HCT116 (cell line): Measurements from ENCODE around the gene COBL. TPM values are rescaled to one million over a fixed set of nuclear protein-coding genes. Genes with fewer than 3 reads are reported as not detected.

Source experiments
- ATAC-seq: fragments of 200-7000 bp; cut with Tn5 transposase; 2 replicates; pipeline ENCODE4 v1.9.1; 2020; ENCODE audit warnings: mild to moderate bottlenecking, moderate library complexity
- BruUV-seq: library from RNA; stranded (reverse); fragments of 400-500 nt; replicated peaks from 2 replicates; lab custom pipeline; 2021; lab: Mats Ljungman, UMichigan
- CTCF ChIA-PET: fragments of 300-600 bp; sonication (Branson Sonifier 250); formaldehyde crosslinking; loops from one replicate; lab custom pipeline; 2021; ENCODE audit warnings: antibody characterized with exemption; lab: Charles Lee
- POLR2A ChIA-PET: fragments of 300-600, 350-600 bp; sonication (Branson Sonifier 250); formaldehyde crosslinking; loops from one replicate; lab custom pipeline; 2021; ENCODE audit warnings: antibody characterized with exemption; lab: Charles Lee
- RAD21 ChIA-PET, 2 experiments: fragments of 300-600 bp; sonication (Branson Sonifier 250); formaldehyde crosslinking; loops; one replicate each; lab custom pipeline; 2023; ENCODE audit warnings: low total read pairs in 2 of 2; ENCODE audit not compliant: uncharacterized antibody in 2 of 2, unreplicated experiment in 2 of 2, low non-redundant PET in 1 of 2; lab: Charles Lee
- DNase-seq: peaks from one replicate; pipeline ENCODE4 v3.0.0-alpha.2; 2010; ENCODE audit warnings: low read depth, low spot score
- H2AFZ ChIP-seq: fragments of 200-600 bp; shearing (Covaris generic), sonication (generic); 2 replicates; pipeline ENCODE4 v1.6.1; 2017; ENCODE audit warnings: low read depth, mixed run types, mixed read lengths, antibody characterized with exemption, low read length; ENCODE audit not compliant: poor library complexity, severe bottlenecking
- H3K27ac ChIP-seq: 2 replicates; pipeline ENCODE4 v1.5.1; 2012; ENCODE audit warnings: low read depth, low read length
- H3K27me3 ChIP-seq: fragments of 200-600 bp; sonication (generic); 2 replicates; pipeline ENCODE4 v1.6.1; 2016; ENCODE audit warnings: mixed run types, low read length, mixed read lengths; ENCODE audit not compliant: insufficient read depth
- H3K36me3 ChIP-seq, 2 experiments: fragments of 200-500 bp in 1 of 2; fragments of 200-600 bp in 1 of 2; sonication (Bioruptor generic) in 1 of 2; sonication (generic) in 1 of 2; 2 replicates each; pipeline versions ENCODE4 v1.5.1 to v1.6.1; 2014 to 2016; ENCODE audit warnings: low read length in 2 of 2, inconsistent platforms in 1 of 2, mixed read lengths in 1 of 2, mixed run types in 1 of 2; ENCODE audit not compliant: insufficient read depth in 2 of 2, control insufficient read depth in 1 of 2
- H3K4me1 ChIP-seq, 2 experiments: fragments of 200-600 bp in 1 of 2; sonication (generic) in 1 of 2; 2 replicates each; pipeline versions ENCODE4 v1.5.1 to v1.6.1; 2012 to 2017; ENCODE audit warnings: low read length in 2 of 2, inconsistent platforms in 1 of 2, mild to moderate bottlenecking in 1 of 2, mixed read lengths in 1 of 2, mixed run types in 1 of 2, moderate library complexity in 1 of 2; ENCODE audit not compliant: insufficient read depth in 2 of 2, control insufficient read depth in 1 of 2
- H3K4me2 ChIP-seq: fragments of 200-600 bp; sonication (generic); 2 replicates; pipeline ENCODE4 v1.6.1; 2017; ENCODE audit warnings: mixed run types, low read length, mixed read lengths
- H3K4me3 ChIP-seq, 2 experiments: fragments of 200-600 bp in 1 of 2; sonication (generic) in 1 of 2; replicated peaks in 1 of 2; 2 replicates each; pipeline ENCODE4 v1.5.1; 2011 to 2016; ENCODE audit warnings: low read length in 2 of 2, control low read depth in 1 of 2, low read depth in 1 of 2, mild to moderate bottlenecking in 1 of 2, mixed read lengths in 1 of 2, mixed run types in 1 of 2
- H3K79me2 ChIP-seq: fragments of 200-600 bp; sonication (generic); 2 replicates; pipeline ENCODE4 v1.6.1; 2017; ENCODE audit warnings: mild to moderate bottlenecking, mixed run types, low read length, moderate library complexity, mixed read lengths; ENCODE audit not compliant: insufficient read depth
- H3K9ac ChIP-seq: fragments of 200-600 bp; sonication (generic); 2 replicates; pipeline ENCODE4 v1.6.1; 2016; ENCODE audit warnings: low read length, mixed read lengths
- H3K9me2 ChIP-seq: fragments of 200-600 bp; sonication (generic), shearing (Covaris generic); 2 replicates; pipeline ENCODE4 v1.6.1; 2017; ENCODE audit warnings: mixed run types, mild to moderate bottlenecking, moderate library complexity; ENCODE audit not compliant: insufficient read depth
- H3K9me3 ChIP-seq, 2 experiments: fragments of 200-500 bp in 1 of 2; fragments of 200-600 bp in 1 of 2; sonication (Bioruptor generic) in 1 of 2; sonication (generic) in 1 of 2; 2 replicates each; pipeline ENCODE4 v1.6.1; 2014 to 2017; ENCODE audit warnings: low read length in 2 of 2, mixed read lengths in 2 of 2, inconsistent platforms in 1 of 2, low read depth in 1 of 2, mild to moderate bottlenecking in 1 of 2, mixed run types in 1 of 2, moderate library complexity in 1 of 2; ENCODE audit not compliant: control insufficient read depth in 1 of 2, insufficient read depth in 1 of 2
- H4K20me1 ChIP-seq: fragments of 200-600 bp; sonication (generic), shearing (Covaris generic); 2 replicates; pipeline ENCODE4 v1.6.1; 2017; ENCODE audit warnings: mixed run types, mild to moderate bottlenecking, moderate library complexity; ENCODE audit not compliant: insufficient read depth
- CBX3 ChIP-seq: IDR thresholded peaks from 2 replicates; pipeline ENCODE4 v1.6.1; 2012; ENCODE audit warnings: low read depth
- CEBPB ChIP-seq: IDR thresholded peaks from 2 replicates; pipeline ENCODE4 v1.6.1; 2012; ENCODE audit warnings: low read depth
- EZH2 ChIP-seq: fragments of 200-600 bp; sonication (generic); IDR thresholded peaks from 2 replicates; pipeline ENCODE4 v1.6.1; 2017; ENCODE audit warnings: antibody characterized with exemption, mixed run types
- EZH2phosphoT487 ChIP-seq: fragments of 200-600 bp; IDR thresholded peaks from 2 replicates; pipeline ENCODE4 v1.6.1; 2018; ENCODE audit warnings: antibody characterized with exemption, borderline replicate concordance
- FOSL1 ChIP-seq: IDR thresholded peaks from 2 replicates; pipeline ENCODE4 v1.6.1; 2012; ENCODE audit warnings: low read depth
- JUND ChIP-seq: IDR thresholded peaks from 2 replicates; pipeline ENCODE4 v1.6.1; 2012
- POLR2AphosphoS5 ChIP-seq: IDR thresholded peaks from 2 replicates; pipeline ENCODE4 v1.6.1; 2011; ENCODE audit warnings: mild to moderate bottlenecking, low read depth, low read length, moderate library complexity
- RAD21 ChIP-seq: IDR thresholded peaks from 2 replicates; pipeline ENCODE4 v1.6.1; 2012; ENCODE audit warnings: low read depth, mild to moderate bottlenecking
- SIN3A ChIP-seq: IDR thresholded peaks from 2 replicates; pipeline ENCODE4 v1.6.1; 2012; ENCODE audit warnings: low read depth
- SP1 ChIP-seq: IDR thresholded peaks from 2 replicates; pipeline ENCODE4 v1.6.1; 2012; ENCODE audit warnings: low read depth
- intact Hi-C: fragments of 100-400 bp; cut with micrococcal nuclease; formaldehyde crosslinking; loops from 2 replicates; pipeline ENCODE4 v1.10.0; 2022
- total RNA-seq: library from RNA; stranded (reverse); gene quantifications from one replicate; pipeline ENCODE4 v1.2.1, GENCODE V29; 2021; ENCODE audit not compliant: unreplicated experiment
- TF ChIP-seq, protein P1 (sequence below): IDR thresholded peaks from 2 replicates; pipeline ENCODE4 v1.6.1; 2012; ENCODE audit warnings: low read depth

Gene COBL
- total RNA-seq, 1 experiment from 2014 or later: 19.3 TPM

DNA sequence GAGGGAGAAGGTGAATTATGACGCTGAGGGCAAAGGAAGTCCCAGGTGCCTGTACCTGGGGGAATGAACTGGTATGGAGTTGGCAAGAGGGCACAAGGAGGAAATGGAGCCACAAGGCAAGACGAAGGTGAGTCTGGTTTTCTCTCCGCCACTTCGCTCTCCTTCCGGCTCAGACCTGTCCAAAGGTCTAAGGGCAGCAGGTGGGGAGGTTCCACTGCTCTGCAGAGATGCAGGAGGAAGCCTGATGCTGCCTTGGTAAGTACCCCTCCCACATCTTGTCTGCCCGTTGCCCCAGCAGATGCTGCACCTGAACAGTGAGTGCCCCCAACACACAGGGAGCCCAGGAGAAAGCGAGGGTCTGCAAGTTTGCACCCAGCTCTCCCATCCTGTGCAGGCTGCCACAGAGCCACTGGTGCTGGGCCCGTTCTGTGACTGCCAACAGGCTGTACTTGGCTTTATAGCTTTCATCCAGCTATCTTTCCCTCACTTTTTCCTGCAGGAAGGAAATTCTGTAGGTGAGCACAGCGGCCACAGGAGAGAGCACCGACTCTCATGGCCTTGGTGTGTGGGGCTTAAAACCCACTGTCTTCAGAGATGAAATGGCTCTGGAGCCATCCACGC is 235.2 kb downstream of the COBL start (continued):
- TF ChIP-seq RAD21: no peak
- no peak for TF ChIP-seq SIN3A
- no peak for TF ChIP-seq JUND
- no peak for TF ChIP-seq CBX3
- TF ChIP-seq CEBPB: no peak

DNA sequence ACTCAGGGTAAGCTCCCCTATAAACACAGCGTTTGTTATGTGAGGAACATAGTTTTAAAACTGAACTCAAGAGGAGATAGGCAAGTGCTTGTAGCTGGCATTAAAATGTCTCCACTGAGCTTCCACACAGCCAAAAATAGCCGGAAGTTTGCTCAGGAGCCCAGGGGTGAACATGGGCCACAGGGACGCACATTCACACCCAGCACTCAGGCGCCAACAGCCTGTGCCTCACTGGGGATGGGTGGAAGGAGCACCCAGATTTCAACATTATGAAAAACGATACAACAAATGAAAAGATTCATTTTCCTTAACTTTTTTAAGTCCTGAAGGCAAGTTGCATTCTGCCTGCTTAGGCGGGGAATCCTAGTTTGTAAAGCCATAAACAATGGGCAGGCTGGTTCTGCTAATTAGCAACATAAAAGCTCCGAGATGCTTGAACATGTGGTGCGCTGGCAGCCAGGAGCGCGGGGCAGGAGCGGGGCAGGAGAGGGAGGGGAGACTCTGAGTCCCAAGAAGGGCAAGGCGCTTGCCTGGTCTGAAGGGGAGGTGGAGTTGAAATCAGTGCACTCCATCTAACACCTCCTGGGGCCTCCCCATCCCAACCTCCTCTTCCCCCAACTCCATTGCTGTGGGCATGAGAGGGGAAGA is 235.9 kb downstream of the COBL start:
- intact Hi-C loops: no loop called here
- ChIA-PET CTCF (no interaction called here), RAD21 (no interaction called here), POLR2A (no interaction called here)
- Histone ChIP-seq H3K4me3 (no peak overlapping the region), H2AFZ (no peak overlapping the region), H3K36me3 (no peaks in the 10 kb centered on the region), H3K4me2 (no peak overlapping the region), H3K9me3 (no peaks in the 10 kb centered on the region), H3K9ac (no peak overlapping the region), H3K79me2 (no peaks in the 10 kb centered on the region), H3K9me2 (no peaks in the 10 kb centered on the region), H3K4me1 (no peaks in the 10 kb centered on the region), H3K27ac (no peak overlapping the region), H3K27me3 (no peaks in the 10 kb centered on the region), H4K20me1 (no peaks in the 10 kb centered on the region)
- TF ChIP-seq JUND: no peak
- TF ChIP-seq, protein P1, sequence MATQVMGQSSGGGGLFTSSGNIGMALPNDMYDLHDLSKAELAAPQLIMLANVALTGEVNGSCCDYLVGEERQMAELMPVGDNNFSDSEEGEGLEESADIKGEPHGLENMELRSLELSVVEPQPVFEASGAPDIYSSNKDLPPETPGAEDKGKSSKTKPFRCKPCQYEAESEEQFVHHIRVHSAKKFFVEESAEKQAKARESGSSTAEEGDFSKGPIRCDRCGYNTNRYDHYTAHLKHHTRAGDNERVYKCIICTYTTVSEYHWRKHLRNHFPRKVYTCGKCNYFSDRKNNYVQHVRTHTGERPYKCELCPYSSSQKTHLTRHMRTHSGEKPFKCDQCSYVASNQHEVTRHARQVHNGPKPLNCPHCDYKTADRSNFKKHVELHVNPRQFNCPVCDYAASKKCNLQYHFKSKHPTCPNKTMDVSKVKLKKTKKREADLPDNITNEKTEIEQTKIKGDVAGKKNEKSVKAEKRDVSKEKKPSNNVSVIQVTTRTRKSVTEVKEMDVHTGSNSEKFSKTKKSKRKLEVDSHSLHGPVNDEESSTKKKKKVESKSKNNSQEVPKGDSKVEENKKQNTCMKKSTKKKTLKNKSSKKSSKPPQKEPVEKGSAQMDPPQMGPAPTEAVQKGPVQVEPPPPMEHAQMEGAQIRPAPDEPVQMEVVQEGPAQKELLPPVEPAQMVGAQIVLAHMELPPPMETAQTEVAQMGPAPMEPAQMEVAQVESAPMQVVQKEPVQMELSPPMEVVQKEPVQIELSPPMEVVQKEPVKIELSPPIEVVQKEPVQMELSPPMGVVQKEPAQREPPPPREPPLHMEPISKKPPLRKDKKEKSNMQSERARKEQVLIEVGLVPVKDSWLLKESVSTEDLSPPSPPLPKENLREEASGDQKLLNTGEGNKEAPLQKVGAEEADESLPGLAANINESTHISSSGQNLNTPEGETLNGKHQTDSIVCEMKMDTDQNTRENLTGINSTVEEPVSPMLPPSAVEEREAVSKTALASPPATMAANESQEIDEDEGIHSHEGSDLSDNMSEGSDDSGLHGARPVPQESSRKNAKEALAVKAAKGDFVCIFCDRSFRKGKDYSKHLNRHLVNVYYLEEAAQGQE: no peak
- no peak for TF ChIP-seq EZH2
- TF ChIP-seq FOSL1: no peak
- TF ChIP-seq POLR2AphosphoS5: no peak
- TF ChIP-seq SP1: no peak
- no peak for TF ChIP-seq EZH2phosphoT487
- DNase-seq (no peak), ATAC-seq (no peak)
- BruUV-seq: no TSS peak
